SK-N-SH treated with all-trans-retinoic acid at 6 μM for 48 hours (cell line): Measurements from ENCODE around the gene CXCL1.

Experiments used
- ARNTL ChIP-seq: fragments of 450-650 bp; formaldehyde crosslinking; IDR thresholded peaks from 2 replicates; pipeline ENCODE4 v1.5.0; 2020; ENCODE audit warnings: low read depth, mild to moderate bottlenecking, moderate library complexity, borderline replicate concordance
- PPARA ChIP-seq: fragments of 250-450 bp; sonication (Bioruptor Pico); IDR thresholded peaks from 2 replicates; pipeline ENCODE4 v1.5.0; 2020; ENCODE audit warnings: mild to moderate bottlenecking, borderline replicate concordance
- RARB ChIP-seq: fragments of 250-450 bp; sonication (Bioruptor Pico); IDR thresholded peaks from 2 replicates; pipeline ENCODE4 v1.8.0; 2021; ENCODE audit warnings: mild to moderate bottlenecking, moderate library complexity
- ZFP3 ChIP-seq: fragments of 250-450 bp; sonication (Bioruptor Pico); IDR thresholded peaks from 2 replicates; pipeline ENCODE4 v1.5.0; 2020; ENCODE audit warnings: mild to moderate bottlenecking, moderate library complexity
- ZNF70 ChIP-seq: fragments of 450-650 bp; formaldehyde crosslinking; IDR thresholded peaks from 2 replicates; pipeline ENCODE4 v1.5.0; 2020; ENCODE audit warnings: mild to moderate bottlenecking, moderate library complexity
- TF ChIP-seq, protein P1 (sequence below): fragments of 250-450 bp; sonication (Bioruptor Pico); IDR thresholded peaks from 2 replicates; pipeline ENCODE4 v1.8.0; 2020; ENCODE audit warnings: mild to moderate bottlenecking, moderate library complexity, borderline replicate concordance
- TF ChIP-seq, protein P2 (sequence below): fragments of 250-450 bp; sonication (Bioruptor Pico); IDR thresholded peaks from 2 replicates; pipeline ENCODE4 v1.5.1; 2021; ENCODE audit warnings: mild to moderate bottlenecking, moderate library complexity

- TF ChIP-seq, protein P1, sequence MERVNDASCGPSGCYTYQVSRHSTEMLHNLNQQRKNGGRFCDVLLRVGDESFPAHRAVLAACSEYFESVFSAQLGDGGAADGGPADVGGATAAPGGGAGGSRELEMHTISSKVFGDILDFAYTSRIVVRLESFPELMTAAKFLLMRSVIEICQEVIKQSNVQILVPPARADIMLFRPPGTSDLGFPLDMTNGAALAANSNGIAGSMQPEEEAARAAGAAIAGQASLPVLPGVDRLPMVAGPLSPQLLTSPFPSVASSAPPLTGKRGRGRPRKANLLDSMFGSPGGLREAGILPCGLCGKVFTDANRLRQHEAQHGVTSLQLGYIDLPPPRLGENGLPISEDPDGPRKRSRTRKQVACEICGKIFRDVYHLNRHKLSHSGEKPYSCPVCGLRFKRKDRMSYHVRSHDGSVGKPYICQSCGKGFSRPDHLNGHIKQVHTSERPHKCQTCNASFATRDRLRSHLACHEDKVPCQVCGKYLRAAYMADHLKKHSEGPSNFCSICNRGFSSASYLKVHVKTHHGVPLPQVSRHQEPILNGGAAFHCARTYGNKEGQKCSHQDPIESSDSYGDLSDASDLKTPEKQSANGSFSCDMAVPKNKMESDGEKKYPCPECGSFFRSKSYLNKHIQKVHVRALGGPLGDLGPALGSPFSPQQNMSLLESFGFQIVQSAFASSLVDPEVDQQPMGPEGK (CRISPR knock-in tag): no peak
- TF ChIP-seq, protein P2, sequence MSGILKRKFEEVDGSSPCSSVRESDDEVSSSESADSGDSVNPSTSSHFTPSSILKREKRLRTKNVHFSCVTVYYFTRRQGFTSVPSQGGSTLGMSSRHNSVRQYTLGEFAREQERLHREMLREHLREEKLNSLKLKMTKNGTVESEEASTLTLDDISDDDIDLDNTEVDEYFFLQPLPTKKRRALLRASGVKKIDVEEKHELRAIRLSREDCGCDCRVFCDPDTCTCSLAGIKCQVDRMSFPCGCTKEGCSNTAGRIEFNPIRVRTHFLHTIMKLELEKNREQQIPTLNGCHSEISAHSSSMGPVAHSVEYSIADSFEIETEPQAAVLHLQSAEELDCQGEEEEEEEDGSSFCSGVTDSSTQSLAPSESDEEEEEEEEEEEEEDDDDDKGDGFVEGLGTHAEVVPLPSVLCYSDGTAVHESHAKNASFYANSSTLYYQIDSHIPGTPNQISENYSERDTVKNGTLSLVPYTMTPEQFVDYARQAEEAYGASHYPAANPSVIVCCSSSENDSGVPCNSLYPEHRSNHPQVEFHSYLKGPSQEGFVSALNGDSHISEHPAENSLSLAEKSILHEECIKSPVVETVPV (CRISPR knock-in tag): no peak
- no peak for TF ChIP-seq ARNTL (CRISPR knock-in tag)
- TF ChIP-seq PPARA: no peak
- no peak for TF ChIP-seq RARB (CRISPR knock-in tag)
- no peak for TF ChIP-seq ZNF70 (CRISPR knock-in tag)
- TF ChIP-seq ZFP3: no peak
Observed at GRCh38 chr4:73883306-73883705, 14.1 kb downstream of the CXCL1 start.
